ENCODE measurements around the gene HSDL1. TPM values are rescaled to one million over a fixed set of nuclear protein-coding genes. Genes with fewer than 3 reads are reported as not detected.

HSDL1 gene
- total RNA-seq, 1 donor from 2014 or later = 23.3 TPM

- H3K4me3 ChIP-seq (ENCODE audit: low read depth, low read length) = no peak overlapping the region
- TF ChIP-seq, protein P1, sequence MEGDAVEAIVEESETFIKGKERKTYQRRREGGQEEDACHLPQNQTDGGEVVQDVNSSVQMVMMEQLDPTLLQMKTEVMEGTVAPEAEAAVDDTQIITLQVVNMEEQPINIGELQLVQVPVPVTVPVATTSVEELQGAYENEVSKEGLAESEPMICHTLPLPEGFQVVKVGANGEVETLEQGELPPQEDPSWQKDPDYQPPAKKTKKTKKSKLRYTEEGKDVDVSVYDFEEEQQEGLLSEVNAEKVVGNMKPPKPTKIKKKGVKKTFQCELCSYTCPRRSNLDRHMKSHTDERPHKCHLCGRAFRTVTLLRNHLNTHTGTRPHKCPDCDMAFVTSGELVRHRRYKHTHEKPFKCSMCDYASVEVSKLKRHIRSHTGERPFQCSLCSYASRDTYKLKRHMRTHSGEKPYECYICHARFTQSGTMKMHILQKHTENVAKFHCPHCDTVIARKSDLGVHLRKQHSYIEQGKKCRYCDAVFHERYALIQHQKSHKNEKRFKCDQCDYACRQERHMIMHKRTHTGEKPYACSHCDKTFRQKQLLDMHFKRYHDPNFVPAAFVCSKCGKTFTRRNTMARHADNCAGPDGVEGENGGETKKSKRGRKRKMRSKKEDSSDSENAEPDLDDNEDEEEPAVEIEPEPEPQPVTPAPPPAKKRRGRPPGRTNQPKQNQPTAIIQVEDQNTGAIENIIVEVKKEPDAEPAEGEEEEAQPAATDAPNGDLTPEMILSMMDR (conservative IDR thresholded peaks at IDR 0.05; ENCODE audit: low read depth, low read length) = no peak
- no peak for DNase-seq (ENCODE audit: low read depth)
These were observed 49.5 kb downstream of the HSDL1 start for GRCh38 chr16:84095466-84095865.

- no peak overlapping the region for H3K4me3 ChIP-seq (ENCODE audit: low read depth, low read length)
- no peak for DNase-seq (ENCODE audit: low read depth)
- TF ChIP-seq, protein P1 (conservative IDR thresholded peaks at IDR 0.05; ENCODE audit: low read depth, low read length) = no peak
These were observed 51.1 kb downstream of the HSDL1 start for GRCh38 chr16:84093879-84094270.

DNA sequence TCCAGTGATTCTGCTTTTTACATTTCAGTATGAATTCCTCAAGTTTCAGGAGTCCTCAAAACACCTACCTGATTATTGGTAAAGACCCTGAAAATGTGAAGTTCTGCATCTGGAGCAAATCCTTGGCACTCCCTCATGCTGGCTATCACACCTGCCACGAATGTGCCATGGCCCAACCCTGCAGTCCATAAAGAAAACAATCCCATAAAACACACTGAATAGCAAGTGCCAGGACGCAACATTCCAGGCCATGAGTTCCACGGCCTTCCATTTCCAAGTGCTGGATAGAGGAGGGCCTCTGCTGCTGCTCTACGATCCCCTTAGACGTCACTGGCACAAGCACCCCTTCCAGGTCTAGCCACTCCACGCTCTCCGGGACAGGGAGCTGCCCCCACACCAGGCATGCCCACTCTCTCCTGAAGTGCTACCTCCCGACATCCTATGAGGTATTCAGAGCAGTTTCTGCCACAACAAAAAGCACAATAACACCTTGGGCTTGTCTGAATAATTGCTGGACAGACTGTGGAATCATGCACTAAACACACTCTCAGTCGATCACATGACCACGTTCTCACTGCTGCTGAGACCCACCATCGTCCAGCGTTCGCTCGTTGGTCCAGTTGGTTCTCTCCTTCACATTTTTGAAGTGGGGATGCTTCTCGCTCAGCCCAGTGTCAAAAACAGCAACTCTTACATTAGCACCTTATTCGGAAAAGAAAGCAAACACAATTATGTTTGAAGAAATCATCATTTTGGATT, 51.7 kb downstream of the HSDL1 start:
- no peak overlapping the region for H3K4me3 ChIP-seq (ENCODE audit: low read depth, low read length)
- TF ChIP-seq, protein P1 (conservative IDR thresholded peaks at IDR 0.05; ENCODE audit: low read depth, low read length) = no peak
- no peak for DNase-seq (ENCODE audit: low read depth)

- H3K4me3 ChIP-seq (ENCODE audit: low read depth, low read length) = no peak overlapping the region
- TF ChIP-seq, protein P1 (conservative IDR thresholded peaks at IDR 0.05; ENCODE audit: low read depth, low read length) = no peak
- DNase-seq (ENCODE audit: low read depth) = no peak
These were observed 53.5 kb downstream of the HSDL1 start for GRCh38 chr16:84091460-84091859.

- H3K4me3 ChIP-seq (ENCODE audit: low read depth, low read length) = no peak overlapping the region
- no peak for DNase-seq (ENCODE audit: low read depth)
- TF ChIP-seq, protein P1 (conservative IDR thresholded peaks at IDR 0.05; ENCODE audit: low read depth, low read length) = no peak
These were observed 54.8 kb downstream of the HSDL1 start for GRCh38 chr16:84090211-84090610.

DNA sequence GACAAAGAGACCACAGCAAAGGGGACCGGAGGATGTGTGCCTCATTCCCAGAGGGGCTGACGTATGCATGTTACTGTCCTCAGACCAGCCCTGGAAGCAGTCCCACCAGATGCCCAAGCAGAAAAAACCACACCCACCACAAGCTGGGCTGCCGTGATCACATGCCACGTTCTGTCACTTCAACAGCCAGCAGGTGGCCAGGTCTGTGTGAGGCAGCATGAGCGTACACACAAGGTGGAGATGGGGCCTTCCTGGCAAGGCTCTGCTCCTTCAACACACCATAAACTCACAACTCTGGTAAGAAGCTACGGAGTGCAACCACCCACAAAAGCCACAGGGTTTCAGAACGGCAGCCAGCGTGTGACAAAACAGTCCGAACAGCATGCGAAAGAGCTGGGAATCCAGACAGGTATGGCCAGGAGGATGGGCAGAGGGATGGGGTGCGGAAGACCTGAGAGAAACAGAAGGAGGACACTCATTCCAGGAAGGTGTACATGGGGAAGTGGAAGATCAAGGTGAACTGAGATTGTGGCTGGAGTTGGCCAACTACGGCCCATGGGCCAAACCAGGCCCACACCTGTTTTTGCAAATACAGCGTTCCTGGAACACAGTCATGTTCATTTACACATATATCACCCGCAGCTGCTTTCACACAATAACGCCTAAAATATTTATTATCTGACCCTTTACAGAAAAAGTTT, 56.1 kb downstream of the HSDL1 start:
- no peak overlapping the region for H3K4me3 ChIP-seq (ENCODE audit: low read depth, low read length)
- no peak for DNase-seq (ENCODE audit: low read depth)
- TF ChIP-seq, protein P1 (conservative IDR thresholded peaks at IDR 0.05; ENCODE audit: low read depth, low read length) = peak; percentile 21
